NCI-H82 (cell line): ENCODE data around the gene LRRC23.
"Not testable (repeated sequence)": the region's sequence is repeated elsewhere in the genome, so short reads cannot be mapped to it uniquely, and the experiment has no call there.

ENCODE experiments used
- DNase-seq: peaks from one replicate; lab custom pipeline; 2025; lab: John Stamatoyannopoulos, UW

The LRRC23 gene

GRCh38 chr12:6902448-6902847, 2.2 kb upstream of the LRRC23 start:
- DNase-seq, result peak; percentile 77

GRCh38 chr12:6903722-6904121, 900 bp upstream of the LRRC23 start:
- no peak for DNase-seq

GRCh38 chr12:6905414-6906040, 905 bp downstream of the LRRC23 start:
- DNase-seq, result no peak

- not testable (repeated sequence) for DNase-seq
Measured at GRCh38 chr12:6908141-6908540, 3.5 kb downstream of the LRRC23 start.

- DNase-seq, result no peak
Measured at GRCh38 chr12:6909421-6910145, 5.0 kb downstream of the LRRC23 start.

GRCh38 chr12:6912164-6912935, 7.7 kb downstream of the LRRC23 start:
- DNase-seq, result no peak

GRCh38 chr12:6914246-6914946, 9.8 kb downstream of the LRRC23 start, which contains the start of gene ENO2:
TSS of gene ENO2 (plus strand) at chr12:6914580. CDS start at chr12:6915833, 1,253 bp downstream.
- DNase-seq, result peak; percentile 79

- DNase-seq, result peak; percentile 99
Measured at GRCh38 chr12:6914947-6915788, 10.5 kb downstream of the LRRC23 start.

GRCh38 chr12:6915789-6916285, 11.2 kb downstream of the LRRC23 start:
- DNase-seq, result no peak

GRCh38 chr12:6916426-6917200, 12.0 kb downstream of the LRRC23 start:
- no peak for DNase-seq

GRCh38 chr12:6917491-6918231, 13.0 kb downstream of the LRRC23 start:
- DNase-seq, result no peak

- no peak for DNase-seq
Measured at GRCh38 chr12:6919588-6919987, 15.0 kb downstream of the LRRC23 start.

GRCh38 chr12:6921539-6921938, 16.9 kb downstream of the LRRC23 start:
- no peak for DNase-seq

- no peak for DNase-seq
Measured at GRCh38 chr12:6921996-6922946, 17.6 kb downstream of the LRRC23 start.

GRCh38 chr12:6923003-6923732, 18.5 kb downstream of the LRRC23 start:
- DNase-seq, result no peak

- DNase-seq, result no peak
Measured at GRCh38 chr12:6923851-6924250, 19.2 kb downstream of the LRRC23 start.

GRCh38 chr12:6925239-6925539, 20.6 kb downstream of the LRRC23 start:
- peak; percentile 50 for DNase-seq
